OCI-M2 (cell line): ENCODE data around the gene ASIC3.

Source experiments
- DNase-seq: peaks from one replicate; lab custom pipeline; 2025; ENCODE audit not compliant: unreplicated experiment; lab: John Stamatoyannopoulos, UW

ASIC3 gene

DNA sequence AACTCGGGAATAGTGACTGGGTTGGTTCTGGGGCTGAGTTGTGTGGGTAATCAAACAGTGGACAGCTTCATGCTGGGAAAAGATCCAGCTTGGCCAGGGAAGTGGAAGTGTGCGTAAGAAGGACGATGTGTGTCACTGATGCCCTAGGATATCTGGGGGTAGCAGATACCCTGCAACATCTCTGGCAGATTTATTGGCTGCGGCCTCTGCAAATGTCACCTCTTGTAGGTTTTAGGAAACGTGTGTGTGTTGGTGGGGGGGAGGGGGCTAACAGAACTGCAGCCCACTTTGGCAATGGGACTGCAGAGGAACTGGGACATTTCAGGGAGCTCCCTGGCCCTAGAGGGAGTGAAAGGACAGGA is 37.0 kb downstream of the ASIC3 start:
- no peak for DNase-seq

DNA sequence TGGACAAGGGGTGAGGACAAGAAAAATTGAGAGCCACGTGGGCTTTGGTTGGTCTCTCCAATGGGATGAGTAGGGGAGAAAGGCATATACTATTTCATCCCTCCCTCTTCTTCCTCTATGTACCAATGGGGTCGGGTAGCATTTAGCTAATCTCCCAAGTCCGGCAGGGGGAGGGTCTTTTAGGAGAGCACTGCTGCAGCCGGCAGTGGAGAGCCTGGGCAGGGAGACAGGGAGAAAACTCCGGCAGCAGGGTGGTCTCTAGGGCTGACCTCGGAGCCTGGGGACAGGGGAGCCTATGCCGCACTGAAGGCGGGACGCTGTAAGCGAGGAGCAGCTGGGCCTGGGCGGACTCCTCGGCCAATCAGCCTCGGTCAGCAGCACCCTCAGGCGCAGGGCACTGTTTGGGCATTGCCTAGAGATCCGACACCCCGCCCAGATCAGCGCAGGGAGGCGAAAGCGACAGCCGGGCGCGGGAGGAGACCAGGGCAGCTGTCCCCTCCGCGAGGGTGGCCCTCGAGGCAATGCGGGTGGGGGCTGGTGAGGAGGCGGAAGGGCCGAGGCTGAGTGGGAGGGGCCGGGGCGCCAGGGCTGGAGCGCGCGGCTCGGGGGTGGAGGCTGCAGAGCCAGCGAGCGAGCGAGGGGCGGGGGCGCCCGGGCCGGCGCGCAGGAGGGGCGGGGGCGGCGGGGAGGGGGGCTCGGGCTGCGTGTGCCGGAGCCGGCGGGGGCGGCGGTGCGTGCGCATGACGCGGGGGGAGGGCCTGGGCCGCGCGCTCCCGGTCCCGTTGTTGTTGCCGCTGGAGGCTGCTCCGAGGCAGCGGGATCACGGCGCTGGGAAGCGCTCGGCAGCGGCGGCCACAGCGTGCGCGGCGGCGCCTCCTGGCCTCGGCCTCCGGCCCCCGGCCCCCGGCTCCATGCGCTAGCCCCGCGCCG is 37.6 kb downstream of the ASIC3 start, which contains the start of gene AGAP3:
AGAP3 (plus strand) TSS at position 785 of the 930 bp plus-strand sequence. CDS start 267 bp downstream, outside the sequence.
- peak; percentile 82 for DNase-seq

DNA sequence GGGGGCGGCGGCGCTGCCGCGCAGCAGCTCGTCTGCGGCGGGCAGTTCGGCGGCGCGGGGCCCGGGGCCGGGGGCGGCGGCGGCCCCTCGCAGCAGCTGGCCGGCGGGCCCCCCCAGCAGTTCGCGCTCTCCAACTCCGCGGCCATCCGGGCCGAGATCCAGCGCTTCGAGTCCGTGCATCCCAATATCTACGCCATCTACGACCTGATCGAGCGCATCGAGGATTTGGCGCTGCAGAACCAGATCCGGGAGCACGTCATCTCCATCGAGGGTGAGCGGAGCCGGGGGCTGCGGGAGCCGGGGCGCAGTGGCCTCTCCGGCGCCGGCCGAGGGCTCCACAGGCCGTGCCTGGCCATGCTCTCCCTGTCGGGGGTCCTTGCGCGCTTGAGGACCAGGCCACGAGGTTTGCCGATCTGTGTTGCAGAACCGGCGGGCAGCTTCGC is 38.5 kb downstream of the ASIC3 start:
- DNase-seq: no peak

DNA sequence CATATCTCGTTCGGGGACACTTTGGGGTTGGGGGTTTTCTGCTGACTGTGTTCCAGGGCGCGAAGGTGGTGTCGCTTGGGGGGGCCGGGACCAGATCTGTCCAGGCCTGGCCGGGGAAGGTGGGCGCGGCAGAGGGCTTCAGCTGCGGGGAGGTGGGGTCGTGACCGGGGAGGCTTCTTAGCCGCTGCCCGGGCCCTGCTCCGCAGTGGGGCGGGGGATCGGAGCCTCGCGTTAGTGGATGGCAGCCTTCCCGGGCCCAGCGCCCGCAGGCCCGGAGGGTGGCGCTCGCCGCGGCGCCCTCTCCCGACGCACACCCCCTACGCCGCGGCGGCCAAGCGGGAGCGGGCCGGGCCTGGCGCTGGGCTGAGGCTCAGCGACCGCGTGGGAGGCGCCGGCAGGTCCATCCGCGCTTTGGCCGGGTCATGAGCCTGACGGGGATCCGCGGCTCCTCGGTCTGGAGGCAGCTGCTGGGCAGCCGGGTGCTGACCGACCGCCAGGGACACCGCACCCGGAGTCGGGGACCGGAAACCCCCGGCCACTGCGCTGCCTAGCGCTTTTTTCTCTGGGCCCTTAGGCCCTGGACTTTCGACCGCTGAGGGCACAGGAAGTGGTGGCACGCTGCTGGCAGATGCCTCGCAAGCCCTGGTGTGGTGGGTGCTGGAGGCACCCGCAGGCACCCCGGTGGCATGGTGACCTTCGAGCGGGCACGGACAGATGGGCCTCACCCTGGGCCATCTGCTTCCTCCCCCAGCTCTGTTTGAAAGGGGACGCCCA is 39.1 kb downstream of the ASIC3 start:
- DNase-seq: no peak

DNA sequence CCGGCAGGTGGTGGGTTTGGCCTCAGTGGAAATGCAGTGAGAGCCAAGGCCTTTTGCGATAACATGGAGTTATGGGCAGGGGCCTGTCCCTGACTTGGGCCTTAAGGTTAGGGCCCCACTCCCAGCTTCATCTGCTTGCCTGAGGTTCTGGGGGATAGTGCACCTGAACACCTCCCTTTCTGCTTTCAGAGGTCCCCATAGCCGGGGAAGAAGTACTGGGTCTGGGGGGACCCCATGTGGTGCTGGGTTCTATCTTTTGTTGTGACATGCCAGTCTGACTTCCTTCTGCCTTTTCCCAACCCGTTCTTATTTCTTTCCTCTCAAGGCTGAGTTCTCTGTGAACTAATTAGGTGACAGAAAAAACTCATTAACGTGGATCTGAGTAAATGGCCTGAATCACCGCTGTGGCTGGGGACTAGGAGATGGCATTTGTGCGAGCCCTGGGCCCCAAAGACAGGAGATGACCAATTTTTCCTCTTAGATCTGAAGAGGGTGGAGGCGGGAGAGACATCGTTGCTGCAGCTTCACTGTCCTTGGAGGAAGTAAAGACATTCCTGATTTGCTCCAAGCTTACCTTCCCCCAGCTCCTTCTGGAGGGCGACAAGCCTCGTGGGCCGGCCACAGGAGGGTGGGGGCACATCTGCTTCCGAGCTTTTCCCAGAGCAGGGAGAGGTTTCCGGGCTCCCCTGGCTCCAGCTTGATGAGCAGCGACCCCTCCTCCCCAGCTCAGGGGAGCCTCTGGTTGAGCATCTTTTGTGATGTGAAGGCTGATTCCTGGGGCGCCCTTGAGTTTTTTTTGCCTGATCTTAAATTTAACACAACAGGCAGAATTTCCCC is 39.9 kb downstream of the ASIC3 start:
- no peak for DNase-seq

DNA sequence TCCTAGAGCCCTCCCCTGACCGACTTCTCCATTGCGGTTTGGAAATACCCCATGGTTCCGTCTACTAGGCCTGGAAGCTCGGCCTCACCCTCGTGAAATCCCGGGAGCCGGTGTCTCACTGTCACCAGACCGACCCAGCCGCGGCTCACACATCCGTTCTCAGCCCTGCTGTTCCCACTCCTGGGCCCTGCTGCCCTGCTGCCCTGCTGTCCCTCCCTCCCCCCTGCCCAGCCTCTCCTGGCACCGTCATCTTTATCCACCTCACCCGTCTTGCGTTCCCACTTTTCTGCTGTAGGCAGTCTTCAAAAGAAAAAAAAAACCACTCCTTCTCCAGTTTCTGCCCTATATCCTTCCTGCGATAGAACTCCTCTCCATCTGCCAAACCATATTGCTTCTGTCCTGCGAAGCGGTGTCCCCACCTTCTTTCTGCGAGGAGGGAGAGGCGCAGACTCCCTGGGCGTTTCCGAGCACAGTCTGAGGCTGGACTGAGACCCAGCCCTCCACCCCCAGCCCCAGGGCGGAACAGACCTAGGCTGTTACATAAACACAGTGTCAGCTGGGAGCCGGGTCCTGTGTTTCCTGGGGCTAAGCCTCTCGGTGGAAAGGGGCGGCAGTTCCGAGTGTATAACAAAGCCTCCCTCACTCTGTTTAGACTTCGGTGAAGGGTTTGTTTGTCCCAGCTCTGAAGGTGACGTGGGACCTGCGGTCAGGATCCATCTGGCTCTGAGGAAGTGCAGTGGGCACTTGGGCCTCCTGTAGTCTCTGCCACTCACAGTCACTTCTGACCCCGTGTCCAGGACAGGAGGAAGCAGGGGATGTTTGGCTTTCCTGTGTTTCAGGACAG is 40.7 kb downstream of the ASIC3 start:
- no peak for DNase-seq

DNA sequence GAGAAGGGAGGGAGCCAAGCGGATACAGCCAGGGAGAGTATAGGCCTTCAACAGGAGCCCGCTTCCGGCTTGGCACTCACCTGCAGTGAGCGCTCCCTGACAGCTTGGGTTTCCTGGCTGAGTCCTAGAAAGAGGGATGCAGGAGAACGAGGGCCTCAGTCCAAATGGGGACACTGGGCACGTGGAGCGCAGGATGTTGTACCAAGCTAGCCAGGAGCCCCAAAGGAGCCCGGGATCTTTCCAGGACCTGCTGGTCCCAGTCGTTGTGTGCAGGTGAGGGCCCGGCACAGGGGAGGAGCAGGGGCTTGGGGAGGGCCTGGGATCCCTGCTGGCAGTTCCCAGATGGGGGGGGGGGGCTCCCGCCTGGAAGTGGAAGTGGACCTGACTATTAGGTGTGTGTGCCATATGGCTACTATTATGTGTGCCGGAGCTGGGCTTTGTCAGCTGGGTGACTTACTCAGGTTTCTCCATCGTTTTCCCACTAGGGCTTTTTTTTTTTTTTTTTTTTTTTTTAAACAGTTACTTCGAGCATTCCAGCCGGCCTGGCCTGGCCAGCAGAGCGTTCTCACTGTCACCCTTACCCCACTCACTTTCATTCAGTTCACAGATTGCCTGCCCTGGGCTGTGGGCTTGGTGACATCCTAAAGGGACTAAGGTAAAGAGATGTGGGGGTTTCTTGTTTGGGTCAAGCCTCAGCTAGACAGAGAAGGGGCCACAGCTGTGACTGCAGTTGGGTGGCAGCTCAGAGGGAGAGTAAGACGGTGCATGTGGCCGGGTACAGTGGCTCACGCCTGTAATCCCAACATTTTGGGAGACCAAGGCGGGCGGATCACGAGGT is 41.8 kb downstream of the ASIC3 start:
- no peak for DNase-seq

DNA sequence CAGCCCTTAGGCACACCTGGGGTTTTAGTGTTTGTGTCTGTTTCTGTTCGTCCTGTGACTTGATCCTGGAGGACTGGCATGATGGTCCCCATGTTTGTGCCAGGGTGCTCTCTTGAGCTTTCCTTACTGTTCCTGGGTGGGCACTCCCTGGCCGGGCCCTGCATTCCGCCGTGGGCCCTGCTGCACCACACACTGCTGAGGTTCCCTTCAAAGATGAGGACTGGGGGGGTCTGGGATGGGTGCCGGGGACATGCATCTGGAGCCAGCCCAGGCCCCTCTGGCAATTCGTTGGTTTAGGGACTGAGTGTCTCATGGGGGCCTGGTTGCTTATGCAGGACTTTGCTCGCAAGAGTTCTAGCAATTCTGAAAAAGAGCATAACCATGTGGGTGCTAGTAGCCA is 42.7 kb downstream of the ASIC3 start:
- DNase-seq: no peak

DNA sequence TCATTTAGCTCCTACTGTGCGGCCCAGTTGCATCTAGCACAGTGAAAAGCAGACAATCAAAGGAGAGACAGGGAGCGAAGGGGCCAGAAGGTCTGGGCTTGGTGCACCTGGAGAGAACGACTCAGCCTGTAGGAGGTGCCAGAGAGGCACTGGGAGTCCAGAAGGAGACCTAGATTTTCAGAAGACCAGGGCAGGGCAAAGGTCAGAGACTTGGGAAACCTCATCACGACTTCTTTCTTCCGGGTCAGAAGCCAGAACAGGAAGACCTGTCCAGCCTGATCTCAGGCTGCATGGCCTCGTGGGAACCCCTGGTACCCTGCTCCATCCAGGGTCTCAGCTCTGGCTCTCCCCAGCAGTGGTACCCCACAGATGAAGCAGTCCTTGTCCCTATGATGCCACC is 43.1 kb downstream of the ASIC3 start:
- no peak for DNase-seq

DNA sequence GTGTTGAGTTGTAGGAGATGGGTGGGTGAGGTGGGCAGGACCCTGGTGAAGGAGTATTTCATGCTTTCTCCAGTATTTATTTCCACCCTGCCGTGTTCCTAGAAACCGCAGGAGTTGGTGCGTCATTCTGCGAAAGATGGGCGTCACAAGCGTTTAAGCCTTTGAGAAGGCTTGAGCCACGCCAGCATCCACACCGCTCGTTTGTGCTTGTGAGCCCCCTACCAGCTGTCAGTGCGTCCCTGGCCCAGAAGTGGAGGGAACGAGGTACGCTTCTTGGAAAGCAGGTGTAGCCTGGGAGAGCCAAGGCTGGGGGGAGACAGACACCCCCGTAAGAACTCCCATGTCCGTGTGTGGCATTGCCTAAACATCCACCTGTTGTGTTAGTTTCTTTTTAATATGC is 43.7 kb downstream of the ASIC3 start:
- no peak for DNase-seq

DNA sequence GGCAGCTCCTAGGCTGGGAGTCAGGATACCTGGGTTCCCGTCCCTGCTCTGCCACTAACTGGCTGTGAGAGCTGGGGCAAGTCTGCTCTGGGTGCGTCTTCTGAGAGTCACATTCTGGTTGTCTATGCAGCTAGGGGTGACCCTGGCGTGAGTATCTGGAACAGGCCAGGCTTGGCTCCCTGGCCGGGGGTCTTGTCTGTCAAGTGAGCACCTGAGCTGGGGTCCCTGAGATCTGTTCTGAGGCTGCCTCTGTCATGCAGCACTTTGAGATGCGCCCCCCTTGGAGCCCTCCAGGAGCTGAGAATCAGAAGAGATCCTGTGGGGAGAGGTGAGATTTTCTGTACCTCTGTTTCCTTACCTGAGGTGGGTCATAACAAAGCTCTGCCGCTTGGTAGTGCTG is 45.4 kb downstream of the ASIC3 start:
- DNase-seq: no peak

DNA sequence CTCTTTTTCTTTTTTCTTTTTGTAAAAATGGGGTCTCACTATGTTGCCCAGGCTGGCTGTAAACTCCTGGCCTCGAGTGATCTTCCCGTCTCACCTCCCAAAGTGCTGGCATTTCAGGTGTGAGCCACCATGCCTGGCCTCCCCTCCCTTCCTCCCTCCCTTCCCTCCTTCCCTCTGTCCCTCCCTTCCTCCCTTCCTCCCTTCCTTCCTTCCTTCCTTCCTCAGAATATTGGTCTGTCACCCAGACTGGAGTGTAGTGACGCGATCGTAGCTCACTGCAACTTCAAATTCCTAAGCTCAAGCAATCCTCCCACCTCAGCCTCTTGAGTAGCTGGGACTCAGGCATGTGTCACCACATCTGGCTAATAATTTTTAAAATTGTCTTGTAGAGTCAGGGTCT is 46.3 kb downstream of the ASIC3 start:
- no peak for DNase-seq

DNA sequence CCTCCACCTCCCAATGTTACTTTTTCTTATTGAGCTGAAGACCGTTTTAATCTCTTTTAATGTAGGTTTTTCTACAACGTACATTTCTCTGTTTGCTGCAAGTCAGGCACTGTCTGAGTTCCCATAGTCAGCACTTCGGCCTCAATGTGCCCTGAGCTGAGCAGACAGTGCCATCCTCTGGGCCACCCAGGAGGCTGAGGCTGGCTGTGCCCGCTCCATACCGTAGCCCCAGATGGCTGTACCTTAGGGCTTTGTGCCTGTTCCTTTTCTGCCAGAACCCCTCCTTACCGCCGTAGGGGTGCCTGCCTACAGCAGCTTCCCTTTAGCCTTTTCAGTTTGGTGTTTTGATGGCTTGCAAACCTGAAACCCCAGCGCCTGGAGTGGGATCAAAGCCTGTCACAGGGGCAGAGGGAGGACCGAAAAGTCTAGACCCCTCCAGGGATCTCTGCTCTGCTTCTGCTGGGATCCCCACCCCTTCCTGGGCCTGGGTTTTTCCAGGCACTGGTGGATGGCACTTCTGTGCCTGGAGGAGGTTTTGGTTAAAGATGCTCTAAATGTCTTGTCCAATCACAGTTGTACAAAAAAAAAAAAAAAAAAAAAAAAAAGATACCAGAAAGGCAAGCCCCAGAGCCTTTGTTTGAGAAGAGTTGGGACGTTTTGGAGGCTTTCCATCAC is 46.9 kb downstream of the ASIC3 start:
- DNase-seq: no peak

DNA sequence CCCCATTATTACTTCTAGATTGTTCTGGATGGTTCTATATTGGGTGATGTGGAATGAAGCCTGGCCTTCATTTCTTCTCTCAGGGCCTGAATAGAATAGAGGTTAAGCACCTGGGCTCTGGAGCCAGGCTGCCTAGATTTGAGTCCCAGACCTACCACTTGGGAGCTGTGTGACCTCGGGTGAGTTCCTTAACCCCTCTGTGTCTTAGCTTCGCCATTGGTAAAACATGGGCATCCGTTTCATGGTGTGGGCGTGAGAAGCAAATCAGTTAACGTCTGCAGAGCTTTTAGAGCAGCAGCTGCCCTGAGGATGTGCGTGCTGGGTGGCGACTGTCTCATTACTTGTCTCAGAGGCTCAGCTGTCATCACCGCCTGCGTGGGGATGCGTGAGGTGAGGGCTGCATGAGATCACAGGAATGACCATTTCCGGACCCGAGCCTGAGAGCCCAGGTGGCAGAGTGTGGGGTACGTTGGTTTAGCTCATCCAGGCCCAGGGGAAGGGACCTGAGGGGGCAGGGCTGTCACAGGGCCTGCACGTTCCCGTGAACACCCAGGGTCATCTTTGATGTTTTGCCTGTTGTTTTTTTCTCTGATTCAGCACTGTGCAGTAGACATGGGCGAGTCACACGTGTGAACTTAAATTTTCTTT is 47.6 kb downstream of the ASIC3 start:
- no peak for DNase-seq

DNA sequence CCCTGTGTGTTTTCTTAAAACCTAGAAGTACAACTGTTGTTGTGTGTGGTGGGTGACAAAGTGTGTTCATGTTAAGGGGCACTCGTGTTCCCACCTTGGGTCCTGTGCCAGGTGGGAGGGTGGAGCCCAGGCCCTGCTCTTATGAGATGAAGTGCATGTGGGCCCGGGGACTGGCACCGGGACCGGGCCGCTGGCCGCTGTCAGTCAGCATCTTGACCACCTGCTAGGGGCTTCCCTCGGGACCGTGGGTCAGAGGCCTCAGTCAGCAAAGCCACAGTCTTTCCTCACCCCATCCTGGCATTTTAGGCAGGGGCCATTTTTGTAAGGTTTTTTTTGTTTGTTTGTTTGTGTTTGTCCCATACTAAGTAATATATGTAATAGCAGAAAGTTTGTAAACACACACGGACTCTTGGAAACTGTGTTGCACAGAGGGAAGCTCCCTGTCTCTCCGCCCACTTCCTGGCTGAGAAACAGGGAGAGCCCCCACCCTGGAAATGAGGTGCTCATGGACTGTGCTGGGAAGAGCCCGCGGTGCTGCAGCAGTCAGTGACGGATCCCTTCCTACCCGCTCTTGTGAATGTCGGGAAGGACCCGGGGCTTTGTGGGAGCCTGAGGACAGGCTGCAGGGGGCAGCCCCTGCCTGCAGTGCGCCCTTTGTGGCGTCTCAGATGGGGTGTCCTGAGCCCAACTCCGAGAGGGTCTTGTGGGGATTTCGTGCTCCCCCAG is 51.3 kb downstream of the ASIC3 start:
- no peak for DNase-seq

DNA sequence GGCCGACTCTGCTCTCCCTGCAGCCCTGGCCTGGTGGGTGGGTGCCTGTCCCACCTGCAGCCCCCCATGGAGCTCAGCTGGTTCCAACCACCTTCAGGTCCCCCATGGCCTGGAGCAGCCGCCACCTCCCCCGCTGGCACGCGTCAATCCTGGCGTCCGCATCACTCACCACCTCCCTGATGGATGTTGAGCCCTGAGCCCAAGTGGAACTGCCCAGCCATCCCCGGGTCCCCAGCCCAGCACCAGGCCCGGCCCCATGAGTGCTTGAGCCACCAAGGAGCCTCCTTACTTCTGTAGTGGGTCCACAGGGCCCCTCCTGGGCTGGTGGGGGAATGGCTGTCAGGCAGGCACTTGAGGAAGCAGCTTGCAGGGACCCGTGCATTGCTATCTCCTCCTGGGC is 52.6 kb downstream of the ASIC3 start:
- no peak for DNase-seq

DNA sequence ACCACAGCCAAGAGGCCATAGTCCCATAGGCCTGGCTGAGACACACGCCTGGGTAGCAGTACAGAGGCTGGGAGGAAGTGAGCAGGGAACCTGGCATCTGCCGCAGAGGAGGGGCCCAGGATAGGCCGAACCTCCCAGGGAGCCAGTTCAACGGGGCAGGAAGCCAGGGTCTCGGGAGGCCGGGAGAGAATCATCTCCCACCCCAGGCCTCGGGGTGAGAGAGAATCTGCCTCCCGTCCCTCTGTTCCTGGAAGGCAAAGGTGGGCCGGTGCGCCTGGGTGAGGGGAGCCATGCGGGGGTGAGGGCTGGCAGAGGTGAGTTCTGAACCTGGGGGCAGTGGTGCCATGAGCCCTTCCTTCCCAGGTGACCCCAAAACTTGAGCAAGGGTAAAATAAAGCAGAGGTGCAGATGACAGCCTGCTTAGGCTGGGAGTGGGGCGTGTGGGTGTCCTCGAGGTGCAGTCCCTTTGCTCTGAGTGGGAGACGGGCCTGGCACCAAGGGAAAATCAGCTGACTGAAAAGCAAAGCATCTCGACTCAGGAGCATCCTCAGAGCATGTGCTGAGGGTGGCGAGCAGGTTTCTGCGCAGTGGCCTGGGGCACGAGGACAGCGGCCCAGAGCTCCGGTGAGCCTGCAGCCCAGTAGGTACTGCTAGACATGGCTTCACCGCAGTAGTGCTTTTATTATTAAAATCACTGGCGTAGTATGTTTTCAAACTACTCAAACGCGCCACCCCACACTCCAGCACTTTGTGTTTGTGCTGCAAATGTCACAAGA is 53.5 kb downstream of the ASIC3 start:
- DNase-seq: no peak
